GM06990 (cell line): ENCODE measurements around the gene ARID1B.

Experiments
- DNase-seq: peaks from one replicate; pipeline ENCODE4 v3.0.0-alpha.2; 2011; ENCODE audit not compliant: insufficient read length; ENCODE audit errors: extremely low read depth
- H3K27me3 ChIP-seq: replicated peaks from 2 replicates; pipeline ENCODE4 v1.6.0; 2011; ENCODE audit warnings: low read length; ENCODE audit not compliant: control insufficient read depth, insufficient read depth
- H3K36me3 ChIP-seq: 2 replicates; pipeline ENCODE4 v1.5.1; 2011; ENCODE audit warnings: low read length; ENCODE audit not compliant: control insufficient read depth, insufficient read depth
- H3K4me3 ChIP-seq: replicated peaks from 2 replicates; pipeline ENCODE4 v1.5.1; 2011; ENCODE audit warnings: low read depth, mild to moderate bottlenecking, control low read depth, low read length
- TF ChIP-seq, protein P1 (sequence below): IDR thresholded peaks from 2 replicates; pipeline ENCODE4 v1.5.1; 2011; ENCODE audit warnings: low read length, control low read depth, mild to moderate bottlenecking, inconsistent platforms; ENCODE audit not compliant: insufficient read depth, poor library complexity, severe bottlenecking

The ARID1B gene

DNA sequence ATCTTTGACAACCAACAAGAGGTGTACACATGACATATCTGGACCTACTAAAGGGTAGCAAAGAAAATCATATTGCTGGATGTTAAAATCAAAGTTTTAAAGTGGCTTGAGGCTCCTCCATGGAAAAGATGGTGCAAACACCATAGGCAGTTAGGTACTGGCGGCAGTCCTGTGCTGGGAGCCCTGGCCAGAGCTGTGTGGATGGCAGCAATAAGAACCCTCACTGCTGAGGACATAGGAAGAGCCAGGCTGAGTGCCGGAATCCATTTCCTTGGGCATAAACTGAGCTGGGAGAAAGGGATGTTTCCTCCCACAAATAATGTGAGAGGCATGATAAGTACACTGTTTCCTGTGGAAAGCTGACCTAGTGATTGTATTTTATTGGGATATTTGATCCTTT, 89.9 kb downstream of the ARID1B start:
- no peak for DNase-seq
- H3K36me3 ChIP-seq = peaks cover 2% of the 10 kb centered on the region
- no peak overlapping the region for H3K4me3 ChIP-seq
- no peaks in the 10 kb centered on the region for H3K27me3 ChIP-seq
- TF ChIP-seq, protein P1, sequence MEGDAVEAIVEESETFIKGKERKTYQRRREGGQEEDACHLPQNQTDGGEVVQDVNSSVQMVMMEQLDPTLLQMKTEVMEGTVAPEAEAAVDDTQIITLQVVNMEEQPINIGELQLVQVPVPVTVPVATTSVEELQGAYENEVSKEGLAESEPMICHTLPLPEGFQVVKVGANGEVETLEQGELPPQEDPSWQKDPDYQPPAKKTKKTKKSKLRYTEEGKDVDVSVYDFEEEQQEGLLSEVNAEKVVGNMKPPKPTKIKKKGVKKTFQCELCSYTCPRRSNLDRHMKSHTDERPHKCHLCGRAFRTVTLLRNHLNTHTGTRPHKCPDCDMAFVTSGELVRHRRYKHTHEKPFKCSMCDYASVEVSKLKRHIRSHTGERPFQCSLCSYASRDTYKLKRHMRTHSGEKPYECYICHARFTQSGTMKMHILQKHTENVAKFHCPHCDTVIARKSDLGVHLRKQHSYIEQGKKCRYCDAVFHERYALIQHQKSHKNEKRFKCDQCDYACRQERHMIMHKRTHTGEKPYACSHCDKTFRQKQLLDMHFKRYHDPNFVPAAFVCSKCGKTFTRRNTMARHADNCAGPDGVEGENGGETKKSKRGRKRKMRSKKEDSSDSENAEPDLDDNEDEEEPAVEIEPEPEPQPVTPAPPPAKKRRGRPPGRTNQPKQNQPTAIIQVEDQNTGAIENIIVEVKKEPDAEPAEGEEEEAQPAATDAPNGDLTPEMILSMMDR = no peak

DNA sequence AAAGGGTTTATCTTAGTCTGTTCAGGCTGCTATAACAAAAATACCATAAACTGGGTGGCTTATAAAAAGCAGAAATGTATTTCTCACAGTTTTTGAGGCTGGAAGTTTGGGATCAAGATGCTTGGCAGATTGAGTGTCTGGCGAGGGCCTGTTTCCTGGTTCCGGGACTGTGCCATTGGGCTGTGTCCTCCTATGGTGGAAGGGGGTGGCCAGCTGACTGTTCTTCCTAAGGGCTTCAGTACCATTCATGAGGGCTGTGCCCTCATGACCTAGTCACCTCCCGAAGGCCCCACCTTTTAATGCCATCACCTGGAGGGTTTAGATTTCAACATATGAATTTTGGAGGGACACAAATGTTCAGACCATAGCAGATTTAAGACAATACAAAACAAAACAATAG, 91.2 kb downstream of the ARID1B start:
- TF ChIP-seq, protein P1 = no peak
- DNase-seq = no peak
- Histone ChIP-seq H3K27me3 (no peaks in the 10 kb centered on the region), H3K36me3 (peaks cover 4% of the 10 kb centered on the region), H3K4me3 (no peak overlapping the region)

DNA sequence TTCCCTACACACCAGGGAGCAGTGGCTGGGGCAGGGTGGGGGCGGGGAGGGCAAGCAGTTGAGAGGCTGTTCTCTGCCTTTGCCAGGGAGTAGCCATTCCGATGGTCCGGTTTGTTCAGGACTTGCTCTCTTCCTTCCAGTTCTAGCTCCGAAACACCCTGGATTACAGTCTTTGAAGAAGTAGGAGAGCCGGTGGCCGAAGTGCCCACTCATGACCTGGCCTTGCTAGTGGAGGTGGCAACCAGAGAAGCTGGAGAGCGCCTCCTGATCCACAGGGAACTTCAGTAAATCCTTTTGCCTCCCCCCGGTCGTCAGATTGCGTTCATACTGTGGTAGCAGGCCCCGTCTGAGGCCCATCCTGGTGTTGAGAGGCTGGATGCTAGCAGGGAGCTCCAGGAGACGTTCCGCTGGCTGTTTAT, 92.8 kb downstream of the ARID1B start:
- DNase-seq = no peak
- peaks cover 7% of the 10 kb centered on the region for H3K36me3 ChIP-seq
- no peaks in the 10 kb centered on the region for H3K27me3 ChIP-seq
- H3K4me3 ChIP-seq = no peak overlapping the region
- TF ChIP-seq, protein P1 = no peak

DNA sequence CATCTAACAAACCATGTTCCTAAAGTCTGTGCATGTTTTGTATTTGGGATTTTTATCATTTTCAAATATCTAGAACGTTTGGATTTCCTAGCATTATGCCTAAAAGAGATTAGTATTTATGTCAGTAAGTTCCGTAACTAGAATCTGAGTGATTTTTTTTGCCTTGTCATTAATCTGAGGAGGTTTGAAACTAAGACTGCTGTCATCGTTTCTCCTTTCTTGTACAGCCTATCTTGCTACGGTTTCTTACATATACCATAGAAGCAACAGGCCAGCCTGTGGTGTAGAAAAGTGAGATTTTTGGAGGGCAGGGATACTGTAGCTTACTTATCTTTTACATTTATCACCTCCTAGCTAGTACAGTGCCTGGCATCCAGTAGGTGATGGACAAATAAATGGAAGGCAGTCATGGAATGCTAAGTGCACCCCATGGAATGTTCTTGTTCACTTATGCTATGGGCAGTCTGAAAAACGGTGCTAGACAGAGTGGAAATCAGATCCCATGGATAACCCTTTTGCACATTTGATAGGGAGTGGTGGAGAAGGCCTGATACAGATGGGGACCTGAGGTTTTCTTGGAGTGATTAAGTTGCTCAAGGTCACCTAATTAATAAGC, 93.9 kb downstream of the ARID1B start:
- H3K4me3 ChIP-seq = no peak overlapping the region
- peaks cover 7% of the 10 kb centered on the region for H3K36me3 ChIP-seq
- TF ChIP-seq, protein P1 = no peak
- no peaks in the 10 kb centered on the region for H3K27me3 ChIP-seq
- DNase-seq = no peak

DNA sequence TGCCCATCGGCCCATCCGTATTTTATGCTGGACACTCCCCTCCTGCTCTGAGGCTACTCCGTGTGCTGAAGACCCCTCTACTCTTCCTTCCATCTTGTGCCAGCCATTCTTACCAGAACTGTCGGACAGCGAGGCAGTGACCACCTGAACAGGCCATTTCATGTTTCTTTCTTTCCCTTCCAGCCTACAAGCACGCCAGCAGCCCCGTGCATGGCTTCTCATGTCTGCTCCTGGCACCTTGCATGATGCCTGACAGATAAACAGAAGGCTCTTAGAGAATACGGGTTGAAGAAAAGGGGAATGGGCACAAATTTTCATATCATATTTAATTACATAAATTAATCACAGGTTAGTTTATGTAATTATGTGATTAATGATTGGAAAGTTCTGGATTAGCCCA, 95.7 kb downstream of the ARID1B start:
- H3K4me3 ChIP-seq = no peak overlapping the region
- no peak for DNase-seq
- no peaks in the 10 kb centered on the region for H3K27me3 ChIP-seq
- peaks cover 8% of the 10 kb centered on the region for H3K36me3 ChIP-seq
- TF ChIP-seq, protein P1 = no peak

DNA sequence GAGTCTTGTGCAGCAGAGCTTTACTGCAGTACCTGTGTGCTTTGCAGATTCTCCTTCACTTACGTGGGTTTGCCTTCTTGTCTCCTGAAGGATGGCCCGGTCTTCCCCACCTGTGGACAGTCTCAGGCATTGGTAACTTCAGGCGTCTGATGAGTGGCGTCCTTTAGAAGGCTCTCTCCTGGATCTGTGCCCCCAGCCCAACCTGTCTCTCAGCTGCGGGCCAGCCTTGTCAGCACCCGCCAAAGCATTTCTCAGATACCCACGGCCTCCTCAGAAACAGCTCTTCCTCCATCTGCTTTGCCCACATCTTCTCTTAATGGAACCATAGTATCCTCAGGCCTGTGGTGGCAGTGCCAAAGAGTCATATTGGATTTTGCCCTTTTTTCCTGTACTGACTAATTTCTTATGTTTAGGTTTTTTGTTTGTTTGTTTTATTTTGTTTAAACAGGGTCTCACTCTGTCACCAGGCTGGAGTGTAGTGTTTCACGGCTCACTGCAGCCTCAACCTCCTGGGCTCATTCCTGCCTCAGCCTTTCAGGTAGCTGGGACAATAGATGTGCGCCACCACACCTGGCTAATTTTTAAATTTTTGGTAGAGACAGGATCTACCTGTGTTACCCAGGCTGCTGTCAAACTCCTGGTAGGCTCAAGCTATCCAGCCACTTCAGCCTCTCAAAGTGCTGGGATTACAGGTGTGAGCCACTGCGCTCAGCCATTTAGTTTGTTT, 96.6 kb downstream of the ARID1B start:
- TF ChIP-seq, protein P1 = no peak
- no peak for DNase-seq
- H3K27me3 ChIP-seq = no peaks in the 10 kb centered on the region
- peaks cover 8% of the 10 kb centered on the region for H3K36me3 ChIP-seq
- no peak overlapping the region for H3K4me3 ChIP-seq
